ENCODE measurements around the gene ZFAND3.

DNA sequence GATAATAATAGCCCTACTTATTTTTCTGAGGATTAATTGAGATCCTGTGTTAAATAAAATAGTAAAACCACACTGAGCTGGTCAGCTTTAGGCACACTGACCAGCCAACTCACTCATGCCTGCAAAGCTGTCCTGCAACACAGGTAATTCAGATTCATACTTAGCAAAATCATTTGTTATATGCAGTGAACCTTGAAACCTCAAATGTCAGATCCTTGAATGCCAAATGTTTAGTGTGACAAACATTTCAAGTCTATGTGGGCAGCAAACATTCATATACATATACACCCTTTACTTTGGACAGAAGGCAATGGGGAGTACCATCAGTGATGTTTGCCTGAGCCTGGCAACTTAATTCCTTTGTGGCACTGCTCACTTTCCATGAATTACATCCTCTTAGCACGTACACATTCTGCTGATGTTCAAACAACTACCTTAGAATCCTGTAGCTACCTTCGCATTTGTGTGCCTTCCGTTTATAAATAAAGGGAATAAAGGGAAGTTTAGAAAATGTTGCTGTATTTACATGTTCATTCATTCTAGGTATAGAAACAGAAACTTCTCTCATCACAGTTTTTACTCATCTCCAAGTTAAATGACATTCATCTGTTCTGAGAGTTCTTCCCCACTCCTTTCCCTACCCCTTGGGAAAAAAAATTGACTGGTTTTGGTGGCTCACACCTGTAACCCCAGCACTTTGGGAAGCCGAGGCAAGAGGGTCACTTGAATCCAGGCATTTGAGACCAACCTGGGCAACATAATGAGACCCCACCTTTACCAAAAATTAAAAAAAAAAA is 140.8 kb downstream of the ZFAND3 start:
- no peak for TF ChIP-seq EP300 (IDR thresholded peaks at IDR 0.05)
- TF ChIP-seq, protein P1, sequence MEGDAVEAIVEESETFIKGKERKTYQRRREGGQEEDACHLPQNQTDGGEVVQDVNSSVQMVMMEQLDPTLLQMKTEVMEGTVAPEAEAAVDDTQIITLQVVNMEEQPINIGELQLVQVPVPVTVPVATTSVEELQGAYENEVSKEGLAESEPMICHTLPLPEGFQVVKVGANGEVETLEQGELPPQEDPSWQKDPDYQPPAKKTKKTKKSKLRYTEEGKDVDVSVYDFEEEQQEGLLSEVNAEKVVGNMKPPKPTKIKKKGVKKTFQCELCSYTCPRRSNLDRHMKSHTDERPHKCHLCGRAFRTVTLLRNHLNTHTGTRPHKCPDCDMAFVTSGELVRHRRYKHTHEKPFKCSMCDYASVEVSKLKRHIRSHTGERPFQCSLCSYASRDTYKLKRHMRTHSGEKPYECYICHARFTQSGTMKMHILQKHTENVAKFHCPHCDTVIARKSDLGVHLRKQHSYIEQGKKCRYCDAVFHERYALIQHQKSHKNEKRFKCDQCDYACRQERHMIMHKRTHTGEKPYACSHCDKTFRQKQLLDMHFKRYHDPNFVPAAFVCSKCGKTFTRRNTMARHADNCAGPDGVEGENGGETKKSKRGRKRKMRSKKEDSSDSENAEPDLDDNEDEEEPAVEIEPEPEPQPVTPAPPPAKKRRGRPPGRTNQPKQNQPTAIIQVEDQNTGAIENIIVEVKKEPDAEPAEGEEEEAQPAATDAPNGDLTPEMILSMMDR (IDR thresholded peaks at IDR 0.05) = no peak
- no peak for TF ChIP-seq POLR2AphosphoS5 (IDR thresholded peaks at IDR 0.05)
- TF ChIP-seq POLR2A (IDR thresholded peaks at IDR 0.05) = no peak

Data from stomach (tissue), 4 donors.